Aorta (tissue), 5 donors: ENCODE results near the gene ODAM. TPM values are rescaled to one million over a fixed set of nuclear protein-coding genes. Genes with fewer than 3 reads are reported as not detected.
"Not testable (repeated sequence)": the region's sequence is repeated elsewhere in the genome, so short reads cannot be mapped to it uniquely, and the experiment has no call there.

Source experiments
- ATAC-seq: fragments of 200-7000 bp; cut with Tn5 transposase; one replicate; pipeline ENCODE4 v1.9.1; 2022; ENCODE audit warnings: moderate library complexity; ENCODE audit not compliant: low FRiP score
- DNase-seq, 2 donors: peaks; one replicate each; pipeline ENCODE4 v3.0.0-alpha.2; 2020
- H3K27ac ChIP-seq, 2 donors: one replicate each; pipeline ENCODE4 v1.5.1; 2013; ENCODE audit warnings: low read length in 2 of 2, mild to moderate bottlenecking in 2 of 2, moderate library complexity in 2 of 2, control low read depth in 1 of 2, inconsistent platforms in 1 of 2, low read depth in 1 of 2
- H3K27me3 ChIP-seq, 2 donors: one replicate each; pipeline ENCODE4 v1.6.1; 2013; ENCODE audit warnings: control low read depth in 1 of 2, low read length in 1 of 2, mild to moderate bottlenecking in 1 of 2, moderate library complexity in 1 of 2; ENCODE audit not compliant: insufficient read depth in 2 of 2, control insufficient read depth in 1 of 2
- H3K36me3 ChIP-seq, 2 donors: one replicate each; pipeline ENCODE4 v1.6.1; 2013; ENCODE audit warnings: control low read depth in 1 of 2, low read length in 1 of 2, mild to moderate bottlenecking in 1 of 2; ENCODE audit not compliant: insufficient read depth in 2 of 2, control insufficient read depth in 1 of 2
- H3K4me1 ChIP-seq, 2 donors: one replicate each; pipeline ENCODE4 v1.6.1; 2013; ENCODE audit warnings: low read length in 2 of 2, control low read depth in 1 of 2, mild to moderate bottlenecking in 1 of 2, moderate library complexity in 1 of 2; ENCODE audit not compliant: insufficient read depth in 2 of 2, control insufficient read depth in 1 of 2
- H3K4me3 ChIP-seq, 2 donors: one replicate each; pipeline ENCODE4 v1.5.1; 2013; ENCODE audit warnings: low read length in 2 of 2, control low read depth in 1 of 2, mild to moderate bottlenecking in 1 of 2
- H3K9me3 ChIP-seq: one replicate; pipeline ENCODE4 v1.6.1; 2013; ENCODE audit warnings: mild to moderate bottlenecking, low read length; ENCODE audit not compliant: control insufficient read depth
- WGBS, 2 donors: extraction: QIAGEN DNeasy Blood & Tissue Kit; methylation state at CpG; one replicate each; pipeline ENCODE4 v1.1.7; 2013; 5-methylcytosine and 5-hydroxymethylcytosine counted together
- intact Hi-C, 2 donors: fragments of 100-400 bp; cut with DNase I; formaldehyde crosslinking; loops; one replicate each; pipeline versions ENCODE4 v1.14.2 to v1.15.0; 2022
- polyA plus RNA-seq, 2 donors: library from polyadenylated mRNA; stranded (reverse); fragments of 200-250 nt; gene quantifications; one replicate each; pipeline ENCODE4 v1.2.3, GENCODE V29; 2013
- total RNA-seq, 2 donors: library from RNA; stranded (reverse); fragmentation: NEBNext Ultra II Directional; extraction: Animal tissue kit (Norgen Biotek cat#: 25700); gene quantifications; one replicate each; pipeline ENCODE4 v1.2.1, GENCODE V29; 2021
- donor health status: healthy with polysubstance abuse.
- donor health status: Bipolar disorder and iron deficiency.
- donor health status: DM: no; HTN: no; CAD: no.
- donor health status: DM: no; HTN: no; CAD: no.
- donor health status: DM: yes; HTN: yes; CAD: no.

ODAM gene
- total and polyA plus RNA-seq, 4 donors: not detected

- intact Hi-C loops: no loop called here
- Histone ChIP-seq H3K4me1 (peaks cover 2 to 7% of the 10 kb centered on the region in 2 donors), H3K9me3 (no peaks in the 10 kb centered on the region), H3K27ac (no peak overlapping the region), H3K4me3 (no peak overlapping the region), H3K27me3 (no peaks in the 10 kb centered on the region), H3K36me3 (no peaks in the 10 kb centered on the region)
- no peak for ATAC-seq
- no peak for DNase-seq
- WGBS, 2 donors: 37 to 50% methylated on average over 5 of the region's 5 CpGs
Observed at GRCh38 chr4:70239884-70240591, 44.5 kb downstream of the ODAM start.

- 34 to 64% methylated on average over 2 to 3 of the region's 3 CpGs for WGBS, 2 donors
- H3K36me3 ChIP-seq, DNase-seq, intact Hi-C loops, H3K4me3 ChIP-seq, H3K27ac ChIP-seq, H3K9me3 ChIP-seq, H3K27me3 ChIP-seq, ATAC-seq, H3K4me1 ChIP-seq: not testable (repeated sequence)
Observed at GRCh38 chr4:70242297-70242696, 46.8 kb downstream of the ODAM start, which contains the start of gene CSN3. CSN3 (plus strand) TSS chr4:70242597; CDS start chr4:70244820, 2,223 bp downstream.

- intact Hi-C loops: no loop called here
- Histone ChIP-seq H3K27me3 (no peaks in the 10 kb centered on the region), H3K9me3 (no peaks in the 10 kb centered on the region), H3K36me3 (no peaks in the 10 kb centered on the region), H3K4me1 (peaks cover 0 to 3% of the 10 kb centered on the region in 2 donors), H3K4me3 (no peak overlapping the region), H3K27ac (no peak overlapping the region)
- DNase-seq: no peak
- no peak for ATAC-seq
- WGBS, 2 donors: 76 to 91% methylated on average over 4 of the region's 4 CpGs
Observed at GRCh38 chr4:70243091-70243490, 47.6 kb downstream of the ODAM start.

- Histone ChIP-seq H3K36me3 (no peaks in the 10 kb centered on the region), H3K4me1 (no peaks in the 10 kb centered on the region), H3K9me3 (no peaks in the 10 kb centered on the region), H3K27me3 (no peaks in the 10 kb centered on the region), H3K4me3 (no peak overlapping the region), H3K27ac (no peak overlapping the region)
- DNase-seq (no peak), ATAC-seq (no peak)
- 27 to 47% methylated on average over 3 of the region's 3 CpGs for WGBS, 2 donors
- intact Hi-C loops: no loop called here
Observed at GRCh38 chr4:70251250-70251944, 55.9 kb downstream of the ODAM start.

- Histone ChIP-seq H3K27me3 (no peaks in the 10 kb centered on the region), H3K9me3 (no peaks in the 10 kb centered on the region), H3K4me1 (no peaks in the 10 kb centered on the region), H3K27ac (no peak overlapping the region), H3K36me3 (no peaks in the 10 kb centered on the region), H3K4me3 (no peak overlapping the region)
- DNase-seq: no peak
- intact Hi-C loops: no loop called here
- no peak for ATAC-seq
- WGBS, 2 donors: 75 to 76% methylated on average over 1 of the region's 1 CpG
Observed at GRCh38 chr4:70251945-70252277, 56.4 kb downstream of the ODAM start.

Other genes with a start within 250 kb of the ODAM start
- gene CSN2, start 230.0 kb upstream of the ODAM start, total RNA-seq: not detected
- not detected for gene CSN2, start 230.0 kb upstream of the ODAM start, polyA plus RNA-seq
- gene STATH, start 199.8 kb upstream of the ODAM start, total RNA-seq: not detected
- not detected for gene STATH, start 199.8 kb upstream of the ODAM start, polyA plus RNA-seq
- not detected for gene HTN3, start 167.3 kb upstream of the ODAM start, total RNA-seq
- not detected for gene HTN3, start 167.3 kb upstream of the ODAM start, polyA plus RNA-seq
- not detected for gene HTN1, start 145.3 kb upstream of the ODAM start, total RNA-seq
- gene HTN1, start 145.3 kb upstream of the ODAM start, polyA plus RNA-seq: not detected
- not detected for gene PRR27, start 41.5 kb upstream of the ODAM start, total RNA-seq
- gene PRR27, start 41.5 kb upstream of the ODAM start, polyA plus RNA-seq: not detected
- gene FDCSP, start 30.4 kb downstream of the ODAM start, total RNA-seq: not detected
- gene FDCSP, start 30.4 kb downstream of the ODAM start, polyA plus RNA-seq: not detected
- not detected for gene CSN3, start 46.9 kb downstream of the ODAM start, total RNA-seq
- gene CSN3, start 46.9 kb downstream of the ODAM start, polyA plus RNA-seq: not detected
- not detected for gene CABS1, start 139.3 kb downstream of the ODAM start, total RNA-seq
- gene CABS1, start 139.3 kb downstream of the ODAM start, polyA plus RNA-seq: under 1 TPM in 1 of 2 donors, not detected in 1; 0.05 TPM
- gene SMR3A, start 165.0 kb downstream of the ODAM start, total RNA-seq: not detected
- gene SMR3A, start 165.0 kb downstream of the ODAM start, polyA plus RNA-seq: not detected
- not detected for gene SMR3B, start 187.4 kb downstream of the ODAM start, total RNA-seq
- gene SMR3B, start 187.4 kb downstream of the ODAM start, polyA plus RNA-seq: not detected
- gene OPRPN, start 202.2 kb downstream of the ODAM start, total RNA-seq: not detected
- gene OPRPN, start 202.2 kb downstream of the ODAM start, polyA plus RNA-seq: not detected